IMR-90 (cell line): ENCODE measurements around the gene BAG1.

Experiments used
- BHLHE40 ChIP-seq: fragments of 150-350 bp; IDR thresholded peaks from 2 replicates; pipeline ENCODE4 v1.6.1; 2016; ENCODE audit warnings: mild to moderate bottlenecking, low read depth, low read length
- CEBPB ChIP-seq: IDR thresholded peaks from 2 replicates; pipeline ENCODE4 v1.6.1; 2012; ENCODE audit warnings: low read depth, low read length, improper control_type of control experiment
- CHD1 ChIP-seq: IDR thresholded peaks from 2 replicates; pipeline ENCODE4 v1.6.1; 2012; ENCODE audit warnings: low read depth, low read length, improper control_type of control experiment
- FOS ChIP-seq: fragments of 150-350 bp; IDR thresholded peaks from 2 replicates; pipeline ENCODE4 v1.6.1; 2016; ENCODE audit warnings: low read depth, low read length
- MAZ ChIP-seq: IDR thresholded peaks from 2 replicates; pipeline ENCODE4 v1.6.1; 2012; ENCODE audit warnings: low read depth, mild to moderate bottlenecking, low read length, improper control_type of control experiment, moderate library complexity, borderline replicate concordance
- POLR2A ChIP-seq: IDR thresholded peaks from 2 replicates; pipeline ENCODE4 v1.6.1; 2012; ENCODE audit warnings: mild to moderate bottlenecking, low read depth, low read length
- RAD21 ChIP-seq: IDR thresholded peaks from 2 replicates; pipeline ENCODE4 v1.6.1; 2012; ENCODE audit warnings: low read length, improper control_type of control experiment
- RCOR1 ChIP-seq: IDR thresholded peaks from 2 replicates; pipeline ENCODE4 v1.6.1; 2012; ENCODE audit warnings: mild to moderate bottlenecking, low read length, improper control_type of control experiment; ENCODE audit not compliant: insufficient replicate concordance
- RFX5 ChIP-seq: IDR thresholded peaks from 2 replicates; pipeline ENCODE4 v1.8.0; 2012; ENCODE audit warnings: low read depth, mild to moderate bottlenecking, low read length, moderate library complexity
- SMC3 ChIP-seq: fragments of 150-350 bp; IDR thresholded peaks from 2 replicates; pipeline ENCODE4 v1.6.1; 2016; ENCODE audit warnings: low read depth, mild to moderate bottlenecking, antibody characterized with exemption, low read length, moderate library complexity
- TF ChIP-seq, protein P1 (sequence below): conservative IDR thresholded peaks from 2 replicates; pipeline ENCODE4 v1.5.1; 2012; ENCODE audit warnings: mild to moderate bottlenecking, low read depth, low read length, improper control_type of control experiment
- TF ChIP-seq, protein P2 (sequence below): fragments of 150-350 bp; IDR thresholded peaks from 2 replicates; pipeline ENCODE4 v1.6.1; 2016; ENCODE audit warnings: low read depth, mild to moderate bottlenecking, low read length, moderate library complexity, borderline replicate concordance
- TF ChIP-seq, protein P3 (sequence below): fragments of 150-350 bp; IDR thresholded peaks from 2 replicates; pipeline ENCODE4 v1.6.1; 2017; ENCODE audit warnings: mild to moderate bottlenecking, antibody characterized with exemption, low read length, low read depth

DNA sequence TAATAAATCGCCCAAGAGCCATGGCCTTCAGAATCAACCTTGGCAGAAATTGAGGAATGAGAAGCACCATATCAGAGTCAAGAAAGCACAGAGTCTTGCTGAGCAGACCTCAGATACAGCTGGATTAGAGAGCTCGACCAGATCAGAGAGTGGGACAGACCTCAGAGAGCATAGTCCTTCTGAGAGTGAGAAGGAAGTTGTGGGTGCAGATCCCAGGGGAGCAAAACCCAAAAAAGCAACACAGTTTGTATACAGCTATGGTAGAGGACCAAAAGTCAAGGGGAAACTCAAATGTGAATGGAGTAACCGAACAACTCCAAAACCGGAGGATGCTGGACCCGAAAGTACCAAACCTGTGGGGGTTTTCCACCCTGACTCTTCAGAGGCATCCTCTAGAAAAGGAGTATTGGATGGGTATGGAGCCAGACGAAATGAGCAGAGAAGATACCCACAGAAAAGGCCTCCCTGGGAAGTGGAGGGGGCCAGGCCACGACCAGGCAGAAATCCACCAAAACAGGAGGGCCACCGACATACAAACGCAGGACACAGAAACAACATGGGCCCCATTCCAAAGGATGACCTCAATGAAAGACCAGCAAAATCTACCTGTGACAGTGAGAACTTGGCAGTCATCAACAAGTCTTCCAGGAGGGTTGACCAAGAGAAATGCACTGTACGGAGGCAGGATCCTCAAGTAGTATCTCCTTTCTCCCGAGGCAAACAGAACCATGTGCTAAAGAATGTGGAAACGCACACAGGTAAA, 30.3 kb upstream of the BAG1 start:
- TF ChIP-seq, protein P1, sequence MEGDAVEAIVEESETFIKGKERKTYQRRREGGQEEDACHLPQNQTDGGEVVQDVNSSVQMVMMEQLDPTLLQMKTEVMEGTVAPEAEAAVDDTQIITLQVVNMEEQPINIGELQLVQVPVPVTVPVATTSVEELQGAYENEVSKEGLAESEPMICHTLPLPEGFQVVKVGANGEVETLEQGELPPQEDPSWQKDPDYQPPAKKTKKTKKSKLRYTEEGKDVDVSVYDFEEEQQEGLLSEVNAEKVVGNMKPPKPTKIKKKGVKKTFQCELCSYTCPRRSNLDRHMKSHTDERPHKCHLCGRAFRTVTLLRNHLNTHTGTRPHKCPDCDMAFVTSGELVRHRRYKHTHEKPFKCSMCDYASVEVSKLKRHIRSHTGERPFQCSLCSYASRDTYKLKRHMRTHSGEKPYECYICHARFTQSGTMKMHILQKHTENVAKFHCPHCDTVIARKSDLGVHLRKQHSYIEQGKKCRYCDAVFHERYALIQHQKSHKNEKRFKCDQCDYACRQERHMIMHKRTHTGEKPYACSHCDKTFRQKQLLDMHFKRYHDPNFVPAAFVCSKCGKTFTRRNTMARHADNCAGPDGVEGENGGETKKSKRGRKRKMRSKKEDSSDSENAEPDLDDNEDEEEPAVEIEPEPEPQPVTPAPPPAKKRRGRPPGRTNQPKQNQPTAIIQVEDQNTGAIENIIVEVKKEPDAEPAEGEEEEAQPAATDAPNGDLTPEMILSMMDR: no peak
- TF ChIP-seq MAZ: no peak
- TF ChIP-seq POLR2A: no peak
- TF ChIP-seq, protein P2, sequence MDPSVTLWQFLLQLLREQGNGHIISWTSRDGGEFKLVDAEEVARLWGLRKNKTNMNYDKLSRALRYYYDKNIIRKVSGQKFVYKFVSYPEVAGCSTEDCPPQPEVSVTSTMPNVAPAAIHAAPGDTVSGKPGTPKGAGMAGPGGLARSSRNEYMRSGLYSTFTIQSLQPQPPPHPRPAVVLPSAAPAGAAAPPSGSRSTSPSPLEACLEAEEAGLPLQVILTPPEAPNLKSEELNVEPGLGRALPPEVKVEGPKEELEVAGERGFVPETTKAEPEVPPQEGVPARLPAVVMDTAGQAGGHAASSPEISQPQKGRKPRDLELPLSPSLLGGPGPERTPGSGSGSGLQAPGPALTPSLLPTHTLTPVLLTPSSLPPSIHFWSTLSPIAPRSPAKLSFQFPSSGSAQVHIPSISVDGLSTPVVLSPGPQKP: no peak
- no peak for TF ChIP-seq CHD1
- TF ChIP-seq SMC3: no peak
- no peak for TF ChIP-seq RFX5
- no peak for TF ChIP-seq FOS
- no peak for TF ChIP-seq BHLHE40
- TF ChIP-seq CEBPB: no peak
- TF ChIP-seq RAD21: no peak
- TF ChIP-seq, protein P3, sequence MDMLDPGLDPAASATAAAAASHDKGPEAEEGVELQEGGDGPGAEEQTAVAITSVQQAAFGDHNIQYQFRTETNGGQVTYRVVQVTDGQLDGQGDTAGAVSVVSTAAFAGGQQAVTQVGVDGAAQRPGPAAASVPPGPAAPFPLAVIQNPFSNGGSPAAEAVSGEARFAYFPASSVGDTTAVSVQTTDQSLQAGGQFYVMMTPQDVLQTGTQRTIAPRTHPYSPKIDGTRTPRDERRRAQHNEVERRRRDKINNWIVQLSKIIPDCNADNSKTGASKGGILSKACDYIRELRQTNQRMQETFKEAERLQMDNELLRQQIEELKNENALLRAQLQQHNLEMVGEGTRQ: no peak
- no peak for TF ChIP-seq RCOR1
